ENCODE data around the gene UNC5B.
"Not testable (repeated sequence)": the region's sequence is repeated elsewhere in the genome, so short reads cannot be mapped to it uniquely, and the experiment has no call there.

UNC5B gene

GRCh38 chr10:71209731-71210541, 2.4 kb upstream of the UNC5B start:
- no peak for DNase-seq

- DNase-seq = no peak
Observed at GRCh38 chr10:71210542-71210871, 1.9 kb upstream of the UNC5B start.

- DNase-seq = no peak
Observed at GRCh38 chr10:71211053-71211452, 1.3 kb upstream of the UNC5B start.

GRCh38 chr10:71211775-71212317, 524 bp upstream of the UNC5B start:
- DNase-seq = no peak

GRCh38 chr10:71213127-71213621, 804 bp downstream of the UNC5B start:
- DNase-seq = no peak

- no peak for DNase-seq
Observed at GRCh38 chr10:71213761-71214440, 1.5 kb downstream of the UNC5B start.

- no peak for DNase-seq
Observed at GRCh38 chr10:71214641-71215559, 2.5 kb downstream of the UNC5B start.

GRCh38 chr10:71216363-71216695, 4.0 kb downstream of the UNC5B start:
- no peak for DNase-seq

- DNase-seq = no peak
Observed at GRCh38 chr10:71216751-71217265, 4.4 kb downstream of the UNC5B start.

GRCh38 chr10:71217266-71218045, 5.1 kb downstream of the UNC5B start:
- DNase-seq = no peak

GRCh38 chr10:71218046-71218650, 5.8 kb downstream of the UNC5B start:
- no peak for DNase-seq

- no peak for DNase-seq
Observed at GRCh38 chr10:71218651-71219050, 6.3 kb downstream of the UNC5B start.

- not testable (repeated sequence) for DNase-seq
Observed at GRCh38 chr10:71219236-71219917, 7.0 kb downstream of the UNC5B start.

- DNase-seq = no peak
Observed at GRCh38 chr10:71219918-71220688, 7.7 kb downstream of the UNC5B start.

GRCh38 chr10:71220689-71221540, 8.5 kb downstream of the UNC5B start:
- DNase-seq = no peak

- DNase-seq = no peak
Observed at GRCh38 chr10:71221586-71222202, 9.3 kb downstream of the UNC5B start.

GRCh38 chr10:71222601-71223346, 10.4 kb downstream of the UNC5B start:
- DNase-seq = no peak
